ENCODE data around the gene SLC27A2. TPM values are rescaled to one million over a fixed set of nuclear protein-coding genes. Genes with fewer than 3 reads are reported as not detected.

Gene SLC27A2
- total RNA-seq, 6 donors from 2014 or later: 0.66 to 18.2 (median 2.5) TPM

GRCh38 chr15:50244959-50245624, 63.1 kb downstream of the SLC27A2 start:
- Histone ChIP-seq H3K27ac (no peak overlapping the region), H3K36me3 (no peaks in the 10 kb centered on the region), H3K9me3 (no peaks in the 10 kb centered on the region), H3K27me3 (no peaks in the 10 kb centered on the region), H3K4me1 (peaks cover 0 to 10% (median 0%) of the 10 kb centered on the region in 4 donors), H3K4me3 (no peak overlapping the region)
- WGBS, 2 donors: 80 to 90% methylated on average over 2 of the region's 2 CpGs
- TF ChIP-seq CTCF (IDR thresholded peaks at IDR 0.05): no peak
- DNase-seq (no peak), ATAC-seq (ENCODE audit: low FRiP score in 2 of 2) (no peak)

GRCh38 chr15:50246631-50247030, 64.6 kb downstream of the SLC27A2 start:
- no peak for TF ChIP-seq EP300 (IDR thresholded peaks at IDR 0.05)
- no peak for TF ChIP-seq POLR2A (IDR thresholded peaks at IDR 0.05)
- no peak for TF ChIP-seq POLR2AphosphoS5 (IDR thresholded peaks at IDR 0.05)
- no peak for TF ChIP-seq CTCF (IDR thresholded peaks at IDR 0.05)
- peaks cover 0 to 10% (median 0%) of the 10 kb centered on the region in 4 donors for H3K4me1 ChIP-seq
- H3K27me3 ChIP-seq: no peaks in the 10 kb centered on the region
- H3K27ac ChIP-seq: no peak overlapping the region
- H3K36me3 ChIP-seq: no peaks in the 10 kb centered on the region
- DNase-seq: no peak
- H3K9me3 ChIP-seq: no peaks in the 10 kb centered on the region
- WGBS, 2 donors: 89 to 92% methylated on average over 2 of the region's 2 CpGs
- ATAC-seq (ENCODE audit: low FRiP score in 2 of 2): no peak
- H3K4me3 ChIP-seq: no peak overlapping the region

DNA sequence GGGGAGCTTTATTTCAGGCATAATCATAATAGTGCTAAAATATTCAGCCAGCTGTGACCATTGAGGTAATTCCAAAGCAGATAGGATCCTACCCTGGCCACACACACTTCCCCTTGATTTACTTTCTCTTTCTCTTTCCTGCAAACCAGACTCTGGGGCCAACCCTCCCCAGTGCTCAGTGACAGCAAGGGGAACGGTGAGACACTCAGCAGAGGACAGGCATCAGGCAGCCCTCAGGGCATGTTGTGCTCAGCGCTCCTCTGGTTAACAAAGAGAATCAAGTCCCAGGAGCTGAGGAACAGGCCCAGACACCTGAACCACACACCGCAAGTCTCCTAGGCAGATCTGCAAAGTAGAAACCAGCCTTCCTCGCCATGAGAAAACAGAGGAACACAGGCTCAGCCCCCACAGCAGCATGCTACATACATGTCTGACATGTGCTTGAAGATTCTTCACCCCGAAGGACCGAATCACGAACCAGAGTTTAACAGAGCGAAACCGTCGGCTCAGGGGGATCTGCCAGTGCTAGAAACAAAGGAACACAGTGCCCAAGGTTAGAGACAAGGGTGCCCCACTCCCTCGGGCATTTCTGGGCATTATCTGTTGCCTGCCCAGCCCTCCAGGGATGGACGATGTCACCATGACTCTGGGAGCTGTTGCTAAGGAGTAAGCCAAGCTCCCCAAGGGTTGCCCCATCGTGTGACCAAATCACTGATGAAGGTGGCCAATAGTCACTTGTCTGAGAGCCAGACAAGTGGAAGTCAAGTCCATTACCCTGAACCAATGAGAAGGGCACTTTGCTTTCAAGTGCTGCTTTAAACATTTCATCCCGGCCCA, 66.0 kb downstream of the SLC27A2 start:
- Histone ChIP-seq H3K27me3 (no peaks in the 10 kb centered on the region), H3K4me1 (peaks cover 0 to 10% (median 0%) of the 10 kb centered on the region in 4 donors), H3K27ac (peak overlapping the region in 3 of 4 donors; percentile 3 to 70 (median 35)), H3K9me3 (no peaks in the 10 kb centered on the region), H3K4me3 (no peak overlapping the region), H3K36me3 (no peaks in the 10 kb centered on the region)
- WGBS, 2 donors: 76 to 82% methylated on average over 13 to 14 of the region's 14 CpGs
- TF ChIP-seq EP300 (IDR thresholded peaks at IDR 0.05) (no peak), POLR2A (IDR thresholded peaks at IDR 0.05) (peak in 1 of 4 donors; percentile 11)
- peak; percentile 9 to 80 for ATAC-seq (ENCODE audit: low FRiP score in 2 of 2)
- DNase-seq: peak in 1 of 2 donors; percentile 59

DNA sequence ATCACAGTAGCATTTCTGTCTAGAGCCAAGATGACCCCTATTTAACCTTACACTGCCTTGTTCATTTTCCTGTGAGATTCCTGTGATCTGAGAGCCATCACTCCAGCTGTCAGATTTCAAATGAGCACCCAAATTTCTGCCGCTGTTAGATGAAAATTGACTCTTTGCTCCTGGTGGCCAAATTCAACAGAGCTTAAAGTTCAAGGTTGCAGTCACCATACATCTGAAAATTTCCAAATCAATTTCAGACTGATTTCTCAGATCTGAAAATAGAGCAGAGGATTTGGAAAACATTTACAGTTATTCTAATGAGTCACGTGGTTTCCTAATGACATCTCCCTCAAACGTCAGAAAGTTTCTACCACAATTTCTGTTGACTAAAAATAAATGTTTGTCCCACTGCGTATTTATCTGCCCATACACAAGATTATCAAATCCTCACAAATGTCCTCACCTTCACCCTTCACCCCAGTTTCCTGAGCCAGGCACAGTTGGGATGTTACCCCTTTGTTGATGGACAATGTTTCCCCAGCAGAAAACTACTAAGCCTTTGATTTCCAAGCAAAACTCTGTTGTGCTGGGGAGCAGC, 67.1 kb downstream of the SLC27A2 start:
- WGBS, 2 donors: 50 to 59% methylated on average over 4 of the region's 4 CpGs
- no peaks in the 10 kb centered on the region for H3K9me3 ChIP-seq
- DNase-seq (no peak), ATAC-seq (ENCODE audit: low FRiP score in 2 of 2) (no peak)
- no peaks in the 10 kb centered on the region for H3K36me3 ChIP-seq
- no peak overlapping the region for H3K27ac ChIP-seq
- peaks cover 0 to 10% (median 0%) of the 10 kb centered on the region in 4 donors for H3K4me1 ChIP-seq
- H3K4me3 ChIP-seq: no peak overlapping the region
- TF ChIP-seq POLR2A (IDR thresholded peaks at IDR 0.05) (no peak), POLR2AphosphoS5 (IDR thresholded peaks at IDR 0.05) (no peak), CTCF (IDR thresholded peaks at IDR 0.05) (no peak), EP300 (IDR thresholded peaks at IDR 0.05) (no peak)
- no peaks in the 10 kb centered on the region for H3K27me3 ChIP-seq

GRCh38 chr15:50249704-50250103, 67.7 kb downstream of the SLC27A2 start:
- H3K27ac ChIP-seq: no peak overlapping the region
- H3K27me3 ChIP-seq: no peaks in the 10 kb centered on the region
- 55 to 91% methylated on average over 1 to 2 of the region's 2 CpGs for WGBS, 2 donors
- H3K4me3 ChIP-seq: no peak overlapping the region
- no peaks in the 10 kb centered on the region for H3K9me3 ChIP-seq
- no peaks in the 10 kb centered on the region for H3K36me3 ChIP-seq
- ATAC-seq (ENCODE audit: low FRiP score in 2 of 2): no peak
- DNase-seq: no peak
- TF ChIP-seq EP300 (IDR thresholded peaks at IDR 0.05) (no peak), POLR2AphosphoS5 (IDR thresholded peaks at IDR 0.05) (no peak), CTCF (IDR thresholded peaks at IDR 0.05) (no peak), POLR2A (IDR thresholded peaks at IDR 0.05) (no peak)
- peaks cover 0 to 10% (median 0%) of the 10 kb centered on the region in 4 donors for H3K4me1 ChIP-seq
